GM10266 (cell line): ENCODE results near the gene TBC1D3L.
"Not testable (repeated sequence)": the region's sequence is repeated elsewhere in the genome, so short reads cannot be mapped to it uniquely, and the experiment has no call there.

Experiments used
- DNase-seq: peaks from one replicate; pipeline ENCODE4 v3.0.0; 2012; ENCODE audit errors: extremely low spot score

TBC1D3L gene

DNA sequence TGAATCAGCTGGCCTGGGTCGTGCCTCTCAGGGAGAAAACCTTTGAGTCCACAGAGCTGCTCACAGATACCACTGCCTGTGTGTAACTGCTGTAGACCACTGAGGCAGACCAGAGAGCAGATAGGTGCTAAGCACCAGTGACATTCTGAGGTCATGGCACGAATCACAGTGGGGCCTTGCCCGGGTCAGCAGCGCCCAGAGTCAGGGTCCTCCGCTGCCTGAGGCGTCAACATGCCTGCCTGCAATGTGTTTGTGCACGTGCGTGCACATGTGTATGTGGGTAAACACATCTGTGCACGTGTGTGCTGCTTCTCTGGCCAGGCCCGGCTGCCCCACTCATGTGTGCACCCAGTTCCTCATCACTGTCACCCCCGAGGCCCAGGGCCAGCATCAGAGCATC, at the start of gene TBC1D3L:
TBC1D3L (minus strand) TSS at position 101 of the 400 bp plus-strand sequence. CDS start 1,540 bp downstream, outside the sequence.
- DNase-seq: not testable (repeated sequence)

GRCh38 chr17:38003676-38004075, 14.8 kb upstream of the TBC1D3L start, which contains the start of gene TBC1D3D:
TBC1D3D (plus strand) TSS chr17:38003976; CDS start chr17:38005561, 1,585 bp downstream.
- not testable (repeated sequence) for DNase-seq
